ENCODE results near the gene CDR2.

- TF ChIP-seq, protein P1, sequence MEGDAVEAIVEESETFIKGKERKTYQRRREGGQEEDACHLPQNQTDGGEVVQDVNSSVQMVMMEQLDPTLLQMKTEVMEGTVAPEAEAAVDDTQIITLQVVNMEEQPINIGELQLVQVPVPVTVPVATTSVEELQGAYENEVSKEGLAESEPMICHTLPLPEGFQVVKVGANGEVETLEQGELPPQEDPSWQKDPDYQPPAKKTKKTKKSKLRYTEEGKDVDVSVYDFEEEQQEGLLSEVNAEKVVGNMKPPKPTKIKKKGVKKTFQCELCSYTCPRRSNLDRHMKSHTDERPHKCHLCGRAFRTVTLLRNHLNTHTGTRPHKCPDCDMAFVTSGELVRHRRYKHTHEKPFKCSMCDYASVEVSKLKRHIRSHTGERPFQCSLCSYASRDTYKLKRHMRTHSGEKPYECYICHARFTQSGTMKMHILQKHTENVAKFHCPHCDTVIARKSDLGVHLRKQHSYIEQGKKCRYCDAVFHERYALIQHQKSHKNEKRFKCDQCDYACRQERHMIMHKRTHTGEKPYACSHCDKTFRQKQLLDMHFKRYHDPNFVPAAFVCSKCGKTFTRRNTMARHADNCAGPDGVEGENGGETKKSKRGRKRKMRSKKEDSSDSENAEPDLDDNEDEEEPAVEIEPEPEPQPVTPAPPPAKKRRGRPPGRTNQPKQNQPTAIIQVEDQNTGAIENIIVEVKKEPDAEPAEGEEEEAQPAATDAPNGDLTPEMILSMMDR (conservative IDR thresholded peaks at IDR 0.05) = no peak
- TF ChIP-seq EZH2 (IDR thresholded peaks at IDR 0.05; ENCODE audit: low read depth) = no peak
These were observed 1.7 kb upstream of the CDR2 start for GRCh38 chr16:22375963-22376640.
